Endothelial cell of umbilical vein (primary cell): ENCODE measurements around the gene LOXHD1. TPM values are rescaled to one million over a fixed set of nuclear protein-coding genes. Genes with fewer than 3 reads are reported as not detected.

Experiments used
- BruUV-seq: library from RNA; stranded (reverse); fragments of 400-500 nt; replicated peaks from 2 replicates; lab custom pipeline; 2021; lab: Mats Ljungman, UMichigan
- CTCF ChIA-PET: fragments of 300-600, 350-600 bp; sonication (Branson Sonifier 250); formaldehyde crosslinking; loops from one replicate; lab custom pipeline; 2021; ENCODE audit warnings: antibody characterized with exemption, inconsistent platforms; lab: Charles Lee
- POLR2A ChIA-PET: fragments of 300-600, 350-600 bp; sonication (Branson Sonifier 250); formaldehyde crosslinking; loops from one replicate; lab custom pipeline; 2021; ENCODE audit warnings: antibody characterized with exemption, inconsistent platforms; lab: Charles Lee
- DNase-seq: peaks from one replicate; pipeline ENCODE4 v3.0.0-alpha.2; 2011; ENCODE audit warnings: low read depth, low spot score
- FAIRE-seq: peaks from 2 replicates; lab custom pipeline; 2011; peaks lifted over from hg19 to GRCh38; lab: Jason Lieb, UNC
- H2AFZ ChIP-seq: 2 replicates; pipeline ENCODE4 v1.6.0; 2012; ENCODE audit warnings: low read depth, low read length, control low read depth, inconsistent platforms
- H3K27ac ChIP-seq: 2 replicates; pipeline ENCODE4 v1.5.1; 2011; ENCODE audit warnings: low read depth, mild to moderate bottlenecking, control low read depth, low read length, moderate library complexity; ENCODE audit not compliant: insufficient read depth
- H3K27me3 ChIP-seq, 2 experiments: 2 replicates each; pipeline versions ENCODE4 v1.6.0 to v1.6.1; 2011; ENCODE audit warnings: low read length in 2 of 2, mixed read lengths in 1 of 2; ENCODE audit not compliant: control insufficient read depth in 2 of 2, insufficient read depth in 2 of 2
- H3K36me3 ChIP-seq, 2 experiments: 2 replicates in 1 of 2; 3 replicates in 1 of 2; pipeline ENCODE4 v1.5.1; 2011; ENCODE audit warnings: low read length in 2 of 2, mild to moderate bottlenecking in 1 of 2, moderate library complexity in 1 of 2; ENCODE audit not compliant: control insufficient read depth in 2 of 2, insufficient read depth in 2 of 2; ENCODE audit errors: extremely low read depth in 1 of 2
- H3K4me1 ChIP-seq: 3 replicates; pipeline ENCODE4 v1.5.1; 2011; ENCODE audit warnings: mild to moderate bottlenecking, low read length; ENCODE audit not compliant: control insufficient read depth, insufficient read depth; ENCODE audit errors: extremely low read depth
- H3K4me2 ChIP-seq: 2 replicates; pipeline ENCODE4 v1.6.1; 2011; ENCODE audit warnings: low read length, control low read depth, mixed read lengths; ENCODE audit not compliant: insufficient read depth
- H3K4me3 ChIP-seq, 3 experiments: fragments of 200-600 bp in 1 of 3; sonication (generic), shearing (Covaris generic) in 1 of 3; replicated peaks in 1 of 3; 2 replicates each; pipeline ENCODE4 v1.5.1; 2011 to 2016; ENCODE audit warnings: control low read depth in 3 of 3, low read length in 3 of 3, mild to moderate bottlenecking in 2 of 3, inconsistent platforms in 1 of 3, low read depth in 1 of 3, moderate library complexity in 1 of 3; ENCODE audit not compliant: insufficient read depth in 1 of 3
- H3K79me2 ChIP-seq: 2 replicates; pipeline ENCODE4 v1.6.0; 2012; ENCODE audit warnings: low read length, inconsistent platforms; ENCODE audit not compliant: control insufficient read depth, insufficient read depth
- H3K9ac ChIP-seq: replicated peaks from 2 replicates; pipeline ENCODE3; 2011; ENCODE audit warnings: low read length, control low read depth; ENCODE audit not compliant: insufficient read depth; ENCODE audit errors: extremely low read depth
- H3K9me1 ChIP-seq: replicated peaks from 3 replicates; pipeline ENCODE4 v1.6.0; 2011; ENCODE audit warnings: mild to moderate bottlenecking, low read length; ENCODE audit not compliant: control insufficient read depth, insufficient read depth; ENCODE audit errors: extremely low read depth
- H3K9me3 ChIP-seq: replicated peaks from 2 replicates; pipeline ENCODE4 v1.5.1; 2012; ENCODE audit warnings: low read length, inconsistent platforms; ENCODE audit not compliant: control insufficient read depth, insufficient read depth
- H4K20me1 ChIP-seq: replicated peaks from 2 replicates; pipeline ENCODE3; 2011; ENCODE audit warnings: mild to moderate bottlenecking, low read length; ENCODE audit not compliant: control insufficient read depth, insufficient read depth; ENCODE audit errors: extremely low read depth
- FOS ChIP-seq: IDR thresholded peaks from 2 replicates; pipeline ENCODE4 v1.6.1; 2011; ENCODE audit warnings: mild to moderate bottlenecking, low read length, moderate library complexity, borderline replicate concordance; ENCODE audit not compliant: insufficient read depth
- GATA2 ChIP-seq: IDR thresholded peaks from 2 replicates; pipeline ENCODE4 v1.7.0; 2011; ENCODE audit warnings: low read depth, mild to moderate bottlenecking, moderate library complexity, mixed read lengths, low read length; ENCODE audit not compliant: insufficient read length, insufficient read depth
- POLR2AphosphoS5 ChIP-seq: IDR thresholded peaks from 2 replicates; pipeline ENCODE4 v1.6.1; 2012; ENCODE audit warnings: low read depth, mild to moderate bottlenecking, control low read depth, low read length, moderate library complexity; ENCODE audit not compliant: insufficient read depth
- dilution Hi-C: fragments of 300-500 bp; cut with MboI; formaldehyde crosslinking; loops from one replicate; pipeline ENCODE4 v1.15.0; 2019; ENCODE audit warnings: low sequenced_read_pairs; ENCODE audit not compliant: extremely low pct_ligation_motif_present
- intact Hi-C: fragments of 100-400 bp; cut with micrococcal nuclease; formaldehyde crosslinking; loops from one replicate; pipeline ENCODE4 v1.10.0; 2022
- polyA plus RNA-seq, 4 experiments: library from polyadenylated mRNA; depleted of rRNA in 3 of 4; stranded (reverse) in 3 of 4; unstranded in 1 of 4; fragments of >200 nt; gene quantifications; 2 replicates each; pipeline versions ENCODE4 v1.2.1 to v1.2.3, GENCODE V29; 2011 to 2012; ENCODE audit warnings: missing spikeins in 1 of 4
- total RNA-seq: library from RNA; stranded (reverse); gene quantifications from 2 replicates; pipeline ENCODE4 v1.2.3, GENCODE V29; 2021
- TF ChIP-seq, protein P1 (sequence below), 2 donors: IDR thresholded peaks; 1 replicate in 1 of 2; 2 replicates in 1 of 2; pipeline ENCODE4 v1.5.1; 2011; ENCODE audit warnings: low read length in 2 of 2, mild to moderate bottlenecking in 2 of 2, moderate library complexity in 2 of 2, control low read depth in 1 of 2, inconsistent platforms in 1 of 2, low read depth in 1 of 2; ENCODE audit not compliant: insufficient read depth in 1 of 2; ENCODE audit errors: extremely low read depth in 1 of 2
- TF ChIP-seq, protein P2 (sequence below): IDR thresholded peaks from 2 replicates; pipeline ENCODE4 v1.6.1; 2011; ENCODE audit not compliant: insufficient read depth, insufficient read length

LOXHD1 gene
- total and polyA plus RNA-seq, 2 donors (not counting 3 experiments of a cell fraction or from before 2014, with no cell fraction given) = not detected

DNA sequence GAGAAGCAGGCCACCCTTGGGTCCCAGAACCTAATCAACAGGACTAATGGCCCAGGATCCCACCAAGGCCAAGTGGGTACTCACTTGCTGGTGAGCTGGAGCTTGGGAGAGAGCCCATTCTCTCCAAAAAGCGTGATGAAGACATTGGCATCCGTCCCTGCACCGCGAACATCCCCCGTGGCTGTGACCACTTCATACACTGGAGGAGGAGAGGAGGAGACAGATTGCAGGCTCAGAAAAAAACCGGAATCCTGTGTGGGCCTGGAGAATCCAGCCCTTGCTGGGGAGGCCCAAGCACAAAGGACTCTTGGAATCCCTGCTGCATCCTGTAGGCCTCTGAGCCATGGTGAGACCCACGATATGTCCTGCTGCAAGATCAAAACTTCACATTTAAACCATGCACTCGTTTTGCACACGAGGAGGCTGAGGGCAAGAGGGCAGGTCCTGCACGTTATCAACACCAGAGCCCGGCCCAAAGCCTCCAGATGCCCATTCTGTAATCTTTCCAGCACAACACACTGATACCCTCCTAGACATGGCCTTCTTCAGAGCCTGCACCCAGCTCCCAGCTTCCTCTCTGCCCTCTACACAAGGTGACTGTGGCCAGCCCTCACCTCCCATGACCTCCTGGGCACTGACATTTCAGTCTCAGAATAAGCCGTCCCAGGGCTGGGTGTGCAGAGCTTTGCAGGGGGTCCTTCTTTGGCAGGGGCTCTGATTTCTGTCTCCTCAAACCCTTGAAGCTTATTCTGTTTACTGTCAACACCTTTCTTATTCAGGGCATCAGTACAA is 7.8 kb downstream of the LOXHD1 start:
- Histone ChIP-seq H3K27me3 (peaks cover 0 to 7% of the 10 kb centered on the region in 2 experiments), H3K4me2 (no peak overlapping the region), H3K27ac (no peak overlapping the region), H2AFZ (no peak overlapping the region), H4K20me1 (no peaks in the 10 kb centered on the region), H3K9me3 (no peaks in the 10 kb centered on the region), H3K9ac (no peak overlapping the region), H3K36me3 (no peaks in the 10 kb centered on the region), H3K4me1 (no peaks in the 10 kb centered on the region), H3K9me1 (no peaks in the 10 kb centered on the region), H3K4me3 (no peak overlapping the region), H3K79me2 (no peaks in the 10 kb centered on the region)
- dilution Hi-C loops (no loop called here), intact Hi-C loops (no loop called here)
- CTCF ChIA-PET = interaction anchor here (0.8 to 1.7 kb wide), 4 partner anchors 9 to 1105 kb away, joined by 3 to 10 read pairs (median 4); a partner anchor contains a TSS
- FAIRE-seq = no peak
- POLR2A ChIA-PET = no interaction called here
- BruUV-seq = no TSS peak
- no peak for DNase-seq
- TF ChIP-seq, protein P1, sequence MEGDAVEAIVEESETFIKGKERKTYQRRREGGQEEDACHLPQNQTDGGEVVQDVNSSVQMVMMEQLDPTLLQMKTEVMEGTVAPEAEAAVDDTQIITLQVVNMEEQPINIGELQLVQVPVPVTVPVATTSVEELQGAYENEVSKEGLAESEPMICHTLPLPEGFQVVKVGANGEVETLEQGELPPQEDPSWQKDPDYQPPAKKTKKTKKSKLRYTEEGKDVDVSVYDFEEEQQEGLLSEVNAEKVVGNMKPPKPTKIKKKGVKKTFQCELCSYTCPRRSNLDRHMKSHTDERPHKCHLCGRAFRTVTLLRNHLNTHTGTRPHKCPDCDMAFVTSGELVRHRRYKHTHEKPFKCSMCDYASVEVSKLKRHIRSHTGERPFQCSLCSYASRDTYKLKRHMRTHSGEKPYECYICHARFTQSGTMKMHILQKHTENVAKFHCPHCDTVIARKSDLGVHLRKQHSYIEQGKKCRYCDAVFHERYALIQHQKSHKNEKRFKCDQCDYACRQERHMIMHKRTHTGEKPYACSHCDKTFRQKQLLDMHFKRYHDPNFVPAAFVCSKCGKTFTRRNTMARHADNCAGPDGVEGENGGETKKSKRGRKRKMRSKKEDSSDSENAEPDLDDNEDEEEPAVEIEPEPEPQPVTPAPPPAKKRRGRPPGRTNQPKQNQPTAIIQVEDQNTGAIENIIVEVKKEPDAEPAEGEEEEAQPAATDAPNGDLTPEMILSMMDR (IDR thresholded peaks at IDR 0.05; ENCODE audit: extremely low read depth in 1 of 2, insufficient read depth in 1 of 2, low read depth in 1 of 2, low read length in 2 of 2) = no peak
- TF ChIP-seq FOS = no peak
- TF ChIP-seq, protein P2, sequence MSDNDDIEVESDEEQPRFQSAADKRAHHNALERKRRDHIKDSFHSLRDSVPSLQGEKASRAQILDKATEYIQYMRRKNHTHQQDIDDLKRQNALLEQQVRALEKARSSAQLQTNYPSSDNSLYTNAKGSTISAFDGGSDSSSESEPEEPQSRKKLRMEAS = no peak
- no peak for TF ChIP-seq GATA2
- TF ChIP-seq POLR2AphosphoS5 = no peak
